SH-SY5Y (cell line): ENCODE data around the gene CST3.

Experiments used
- GATA2 ChIP-seq: IDR thresholded peaks from 2 replicates; pipeline ENCODE4 v1.6.1; 2011; ENCODE audit warnings: mild to moderate bottlenecking, low read depth, low read length
- GATA3 ChIP-seq: IDR thresholded peaks from 2 replicates; pipeline ENCODE4 v1.6.1; 2011; ENCODE audit warnings: low read depth, mild to moderate bottlenecking, low read length, moderate library complexity

GRCh38 chr20:23641936-23642751 is 4.4 kb upstream of the CST3 start:
- TF ChIP-seq GATA2 (no peak), GATA3 (no peak)
